ENCODE results near the gene SPHK2. TPM values are rescaled to one million over a fixed set of nuclear protein-coding genes. Genes with fewer than 3 reads are reported as not detected.
"Not testable (repeated sequence)": the region's sequence is repeated elsewhere in the genome, so short reads cannot be mapped to it uniquely, and the experiment has no call there.

Gene SPHK2
- total and polyA plus RNA-seq, 2 experiments from 2014 or later = 7.2 to 9.9 TPM

DNA sequence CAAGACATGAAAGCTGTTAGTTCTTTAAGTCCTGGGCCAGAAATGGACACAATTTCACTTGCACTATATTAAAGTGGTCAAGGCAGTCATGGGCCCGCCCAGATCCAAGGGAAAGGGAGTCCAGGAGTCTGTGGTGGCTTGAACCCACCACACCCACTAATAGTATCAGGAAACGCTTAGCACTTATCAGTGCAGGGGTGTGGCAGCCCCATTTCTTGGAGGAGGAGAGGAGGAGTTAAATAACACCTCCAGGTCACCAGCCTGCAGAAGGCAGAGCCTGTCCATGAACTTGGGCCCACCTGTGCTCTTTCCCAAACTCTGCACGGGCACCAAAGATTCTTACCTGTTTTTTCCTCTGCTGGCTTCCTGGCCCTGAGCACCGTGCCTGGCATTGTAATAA, 58.9 kb downstream of the SPHK2 start:
- TF ChIP-seq EZH2 (IDR thresholded peaks at IDR 0.05; ENCODE audit: insufficient read depth, poor library complexity, severe bottlenecking) (no peak), EZH2phosphoT487 (IDR thresholded peaks at IDR 0.05; ENCODE audit: insufficient read depth, low read depth) (no peak)
- H3K79me2 ChIP-seq (ENCODE audit: insufficient read depth) = no peaks in the 10 kb centered on the region
- no peaks in the 10 kb centered on the region for H3K9me3 ChIP-seq (ENCODE audit: low read depth)
- H3K27me3 ChIP-seq (replicated peaks; ENCODE audit: insufficient read depth) = no peaks in the 10 kb centered on the region
- 68 to 70% methylated on average over 4 of the region's 4 CpGs for WGBS, 2 experiments (ENCODE audit: low coverage in 1 of 2, low lambda C conversion rate in 2 of 2, missing lambda C conversion rate in 2 of 2)
- H4K20me1 ChIP-seq (ENCODE audit: insufficient read depth) = no peaks in the 10 kb centered on the region
- H3K4me3 ChIP-seq = no peak overlapping the region
- no peaks in the 10 kb centered on the region for H3K9me2 ChIP-seq (ENCODE audit: insufficient read depth)
- no peak overlapping the region for H3K27ac ChIP-seq
- H3K4me2 ChIP-seq (ENCODE audit: unreplicated experiment) = no peak overlapping the region
- no peaks in the 10 kb centered on the region for H3K36me3 ChIP-seq (ENCODE audit: low read depth)
- in situ Hi-C loops (cut with MboI) = no loop called here
- no peak overlapping the region for H3K9ac ChIP-seq
- no peak overlapping the region for H2AFZ ChIP-seq
- no peaks in the 10 kb centered on the region for H3F3A ChIP-seq (ENCODE audit: insufficient read depth)
- DNase-seq = no peak
- no peaks in the 10 kb centered on the region for H3K4me1 ChIP-seq (ENCODE audit: insufficient read depth)

DNA sequence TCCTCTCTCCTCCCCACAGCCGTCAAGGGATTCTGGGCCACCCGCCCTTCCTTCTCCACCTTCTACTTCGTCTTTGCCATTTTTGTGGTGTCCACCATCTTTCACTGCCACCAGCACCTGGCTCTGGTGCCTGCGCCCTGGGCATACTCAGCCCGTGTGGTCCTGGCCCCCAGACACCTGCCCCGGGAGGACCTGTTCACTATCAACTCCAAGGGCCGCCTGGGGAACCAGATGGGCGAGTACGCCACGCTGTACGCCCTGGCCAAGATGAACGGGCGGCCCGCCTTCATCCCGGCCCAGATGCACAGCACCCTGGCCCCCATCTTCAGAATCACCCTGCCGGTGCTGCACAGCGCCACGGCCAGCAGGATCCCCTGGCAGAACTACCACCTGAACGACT, 60.7 kb downstream of the SPHK2 start:
- H3K4me2 ChIP-seq (ENCODE audit: unreplicated experiment); H4K20me1 ChIP-seq (ENCODE audit: insufficient read depth); H3K36me3 ChIP-seq (ENCODE audit: low read depth); H3K9me3 ChIP-seq (ENCODE audit: low read depth); in situ Hi-C loops (cut with MboI); H3K4me3 ChIP-seq; H3K27ac ChIP-seq; H3K9me2 ChIP-seq (ENCODE audit: insufficient read depth); H3F3A ChIP-seq (ENCODE audit: insufficient read depth); DNase-seq; H3K9ac ChIP-seq; H3K79me2 ChIP-seq (ENCODE audit: insufficient read depth); H3K27me3 ChIP-seq (replicated peaks; ENCODE audit: insufficient read depth); H3K4me1 ChIP-seq (ENCODE audit: insufficient read depth); H2AFZ ChIP-seq: not testable (repeated sequence)
- 76 to 82% methylated on average over 15 to 19 of the region's 19 CpGs for WGBS, 2 experiments (ENCODE audit: low coverage in 1 of 2, low lambda C conversion rate in 2 of 2, missing lambda C conversion rate in 2 of 2)

Other genes starting within 250 kb of the SPHK2 start
- 126 and 170 TPM in 2 replicates for gene KDELR1, start 228.0 kb upstream of the SPHK2 start, total RNA-seq (2014; rRNA removed; shearing (Covaris generic))
- gene KDELR1, start 228.0 kb upstream of the SPHK2 start, polyA plus RNA-seq (2016; fragmentation: Nextera tagmentation; extraction: Ambion mirVana) = 231 and 242 TPM in 2 replicates
- 0.54 and 0.76 TPM in 2 replicates for gene GRIN2D, start 225.8 kb upstream of the SPHK2 start, total RNA-seq (2014; rRNA removed; shearing (Covaris generic))
- 0.10 and 0.22 TPM in 2 replicates for gene GRIN2D, start 225.8 kb upstream of the SPHK2 start, polyA plus RNA-seq (2016; fragmentation: Nextera tagmentation; extraction: Ambion mirVana)
- 36.6 and 38.7 TPM in 2 replicates for gene GRWD1, start 173.5 kb upstream of the SPHK2 start, total RNA-seq (2014; rRNA removed; shearing (Covaris generic))
- gene GRWD1, start 173.5 kb upstream of the SPHK2 start, polyA plus RNA-seq (2016; fragmentation: Nextera tagmentation; extraction: Ambion mirVana) = 34.1 and 41.5 TPM in 2 replicates
- gene KCNJ14, start 163.9 kb upstream of the SPHK2 start, total RNA-seq (2014; rRNA removed; shearing (Covaris generic)) = 0.97 and 1.1 TPM in 2 replicates
- 0.47 and 0.48 TPM in 2 replicates for gene KCNJ14, start 163.9 kb upstream of the SPHK2 start, polyA plus RNA-seq (2016; fragmentation: Nextera tagmentation; extraction: Ambion mirVana)
- 80.7 and 86.0 TPM in 2 replicates for gene CYTH2, start 150.1 kb upstream of the SPHK2 start, total RNA-seq (2014; rRNA removed; shearing (Covaris generic))
- gene CYTH2, start 150.1 kb upstream of the SPHK2 start, polyA plus RNA-seq (2016; fragmentation: Nextera tagmentation; extraction: Ambion mirVana) = 40.9 and 41.6 TPM in 2 replicates
- 0.22 TPM in 1 of 2 replicates, not detected in the other for gene LMTK3, start 107.7 kb upstream of the SPHK2 start, total RNA-seq (2014; rRNA removed; shearing (Covaris generic))
- gene LMTK3, start 107.7 kb upstream of the SPHK2 start, polyA plus RNA-seq (2016; fragmentation: Nextera tagmentation; extraction: Ambion mirVana) = not detected in 2 replicates
- not detected in 2 replicates for gene SULT2B1, start 67.3 kb upstream of the SPHK2 start, total RNA-seq (2014; rRNA removed; shearing (Covaris generic))
- gene SULT2B1, start 67.3 kb upstream of the SPHK2 start, polyA plus RNA-seq (2016; fragmentation: Nextera tagmentation; extraction: Ambion mirVana) = not detected in 2 replicates
- gene SPACA4, start 12.8 kb upstream of the SPHK2 start, total RNA-seq (2014; rRNA removed; shearing (Covaris generic)) = not detected in 2 replicates
- not detected in 2 replicates for gene SPACA4, start 12.8 kb upstream of the SPHK2 start, polyA plus RNA-seq (2016; fragmentation: Nextera tagmentation; extraction: Ambion mirVana)
- not detected in 2 replicates for gene FAM83E, start 4.4 kb upstream of the SPHK2 start, total RNA-seq (2014; rRNA removed; shearing (Covaris generic))
- gene FAM83E, start 4.4 kb upstream of the SPHK2 start, polyA plus RNA-seq (2016; fragmentation: Nextera tagmentation; extraction: Ambion mirVana) = not detected in 2 replicates
- 1,266 and 1,345 TPM in 2 replicates for gene RPL18, start 328 bp upstream of the SPHK2 start, total RNA-seq (2014; rRNA removed; shearing (Covaris generic))
- 659 and 663 TPM in 2 replicates for gene RPL18, start 328 bp upstream of the SPHK2 start, polyA plus RNA-seq (2016; fragmentation: Nextera tagmentation; extraction: Ambion mirVana)
- 5.9 and 6.7 TPM in 2 replicates for gene DBP, start 17.9 kb downstream of the SPHK2 start, total RNA-seq (2014; rRNA removed; shearing (Covaris generic))
- gene DBP, start 17.9 kb downstream of the SPHK2 start, polyA plus RNA-seq (2016; fragmentation: Nextera tagmentation; extraction: Ambion mirVana) = 3.3 and 3.7 TPM in 2 replicates
- 1.1 and 1.6 TPM in 2 replicates for gene CA11, start 26.7 kb downstream of the SPHK2 start, total RNA-seq (2014; rRNA removed; shearing (Covaris generic))
- 2.7 and 3.5 TPM in 2 replicates for gene CA11, start 26.7 kb downstream of the SPHK2 start, polyA plus RNA-seq (2016; fragmentation: Nextera tagmentation; extraction: Ambion mirVana)
- 0.32 TPM in 1 of 2 replicates, not detected in the other for gene NTN5, start 53.5 kb downstream of the SPHK2 start, total RNA-seq (2014; rRNA removed; shearing (Covaris generic))
- not detected in 2 replicates for gene NTN5, start 53.5 kb downstream of the SPHK2 start, polyA plus RNA-seq (2016; fragmentation: Nextera tagmentation; extraction: Ambion mirVana)
- gene FUT2, start 76.5 kb downstream of the SPHK2 start, total RNA-seq (2014; rRNA removed; shearing (Covaris generic)) = not detected in 2 replicates
- gene FUT2, start 76.5 kb downstream of the SPHK2 start, polyA plus RNA-seq (2016; fragmentation: Nextera tagmentation; extraction: Ambion mirVana) = 0.24 and 0.25 TPM in 2 replicates
- gene MAMSTR, start 100.2 kb downstream of the SPHK2 start, total RNA-seq (2014; rRNA removed; shearing (Covaris generic)) = 0.22 TPM in 1 of 2 replicates, not detected in the other
- 2.7 and 3.1 TPM in 2 replicates for gene MAMSTR, start 100.2 kb downstream of the SPHK2 start, polyA plus RNA-seq (2016; fragmentation: Nextera tagmentation; extraction: Ambion mirVana)
- not detected in 2 replicates for gene RASIP1, start 121.1 kb downstream of the SPHK2 start, total RNA-seq (2014; rRNA removed; shearing (Covaris generic))
- 0.09 and 0.44 TPM in 2 replicates for gene RASIP1, start 121.1 kb downstream of the SPHK2 start, polyA plus RNA-seq (2016; fragmentation: Nextera tagmentation; extraction: Ambion mirVana)
- gene IZUMO1, start 127.4 kb downstream of the SPHK2 start, total RNA-seq (2014; rRNA removed; shearing (Covaris generic)) = not detected in 2 replicates
- not detected in 2 replicates for gene IZUMO1, start 127.4 kb downstream of the SPHK2 start, polyA plus RNA-seq (2016; fragmentation: Nextera tagmentation; extraction: Ambion mirVana)
- not detected in 2 replicates for gene FUT1, start 133.1 kb downstream of the SPHK2 start, total RNA-seq (2014; rRNA removed; shearing (Covaris generic))
- gene FUT1, start 133.1 kb downstream of the SPHK2 start, polyA plus RNA-seq (2016; fragmentation: Nextera tagmentation; extraction: Ambion mirVana) = not detected in 2 replicates
- not detected in 2 replicates for gene FGF21, start 136.0 kb downstream of the SPHK2 start, total RNA-seq (2014; rRNA removed; shearing (Covaris generic))
- not detected in 2 replicates for gene FGF21, start 136.0 kb downstream of the SPHK2 start, polyA plus RNA-seq (2016; fragmentation: Nextera tagmentation; extraction: Ambion mirVana)
- gene BCAT2, start 191.5 kb downstream of the SPHK2 start, total RNA-seq (2014; rRNA removed; shearing (Covaris generic)) = 29.7 and 34.7 TPM in 2 replicates
- 48.5 and 51.2 TPM in 2 replicates for gene BCAT2, start 191.5 kb downstream of the SPHK2 start, polyA plus RNA-seq (2016; fragmentation: Nextera tagmentation; extraction: Ambion mirVana)
- 2.6 and 3.9 TPM in 2 replicates for gene HSD17B14, start 217.0 kb downstream of the SPHK2 start, total RNA-seq (2014; rRNA removed; shearing (Covaris generic))
- gene HSD17B14, start 217.0 kb downstream of the SPHK2 start, polyA plus RNA-seq (2016; fragmentation: Nextera tagmentation; extraction: Ambion mirVana) = 3.7 and 4.4 TPM in 2 replicates
- gene PLEKHA4, start 249.1 kb downstream of the SPHK2 start, total RNA-seq (2014; rRNA removed; shearing (Covaris generic)) = 12.3 and 14.2 TPM in 2 replicates
- gene PLEKHA4, start 249.1 kb downstream of the SPHK2 start, polyA plus RNA-seq (2016; fragmentation: Nextera tagmentation; extraction: Ambion mirVana) = 16.6 and 19.4 TPM in 2 replicates

Data from GM23248 (cell line).